ENCODE measurements around the gene CFAP210. TPM values are rescaled to one million over a fixed set of nuclear protein-coding genes. Genes with fewer than 3 reads are reported as not detected.

The CFAP210 gene
- total RNA-seq, 1 experiment from 2014 or later: not detected

GRCh38 chr2:169664978-169665930, 29.0 kb downstream of the CFAP210 start (continued):
- TF ChIP-seq POLR2AphosphoS5 (IDR thresholded peaks at IDR 0.05; ENCODE audit: low read depth, low read length) (no peak), ELF1 (IDR thresholded peaks at IDR 0.05; ENCODE audit: borderline replicate concordance, low read depth) (no peak), ZFX (IDR thresholded peaks at IDR 0.05) (no peak)

- BruUV-seq (replicated peaks): no TSS peak
- CTCF ChIA-PET: no interaction called here
- no peak for ATAC-seq
- H3K27me3 ChIP-seq (ENCODE audit: insufficient read depth, low read length): no peaks in the 10 kb centered on the region
- intact Hi-C loops (cut with micrococcal nuclease): no loop called here
- POLR2A ChIA-PET: no interaction called here
- H3K79me2 ChIP-seq (ENCODE audit: insufficient read depth, low read length): no peaks in the 10 kb centered on the region
- no peak overlapping the region for H3K27ac ChIP-seq (ENCODE audit: low read depth, low read length)
- no peak overlapping the region for H3K9ac ChIP-seq (ENCODE audit: low read length)
- H3K9me3 ChIP-seq (ENCODE audit: control insufficient read depth in 1 of 2, insufficient read depth in 1 of 2, low read depth in 1 of 2, low read length in 2 of 2): no peaks in the 10 kb centered on the region
- no peaks in the 10 kb centered on the region for H4K20me1 ChIP-seq (ENCODE audit: insufficient read depth)
- RAD21 ChIA-PET (ENCODE audit: low non-redundant PET in 1 of 2, low total read pairs in 2 of 2, uncharacterized antibody in 2 of 2, unreplicated experiment in 2 of 2): no interaction called here
- H3K4me3 ChIP-seq (replicated peaks in 1 of 2; ENCODE audit: low read depth in 1 of 2, low read length in 2 of 2): no peak overlapping the region
- no peak for TF ChIP-seq CTCF (IDR thresholded peaks at IDR 0.05 in 2 of 3, conservative IDR thresholded peaks at IDR 0.05 in 1 of 3; ENCODE audit: borderline replicate concordance in 1 of 3, insufficient read depth in 1 of 3, low read depth in 2 of 3, low read length in 2 of 3)
- TF ChIP-seq MAX (IDR thresholded peaks at IDR 0.05): no peak
- no peak for TF ChIP-seq EGR1 (IDR thresholded peaks at IDR 0.05; ENCODE audit: low read depth)
- TF ChIP-seq POLR2AphosphoS5 (IDR thresholded peaks at IDR 0.05; ENCODE audit: low read depth, low read length): no peak
- TF ChIP-seq REST (IDR thresholded peaks at IDR 0.05; ENCODE audit: low read depth): no peak
- no peak for TF ChIP-seq ATF3 (IDR thresholded peaks at IDR 0.05)
- no peak for TF ChIP-seq EZH2phosphoT487 (IDR thresholded peaks at IDR 0.05; ENCODE audit: borderline replicate concordance)
- TF ChIP-seq EZH2 (IDR thresholded peaks at IDR 0.05): no peak
- TF ChIP-seq RAD21 (IDR thresholded peaks at IDR 0.05; ENCODE audit: low read depth): no peak
- no peak for TF ChIP-seq ELF1 (IDR thresholded peaks at IDR 0.05; ENCODE audit: borderline replicate concordance, low read depth)
- no peak for TF ChIP-seq TCF7L2 (IDR thresholded peaks at IDR 0.05; ENCODE audit: borderline replicate concordance, extremely low read depth, insufficient read depth, insufficient read length)
- TF ChIP-seq POLR2A (IDR thresholded peaks at IDR 0.05; ENCODE audit: borderline replicate concordance, extremely low read depth, insufficient read depth, insufficient read length): no peak
- no peak for TF ChIP-seq ZFX (IDR thresholded peaks at IDR 0.05)
- TF ChIP-seq SP1 (IDR thresholded peaks at IDR 0.05; ENCODE audit: low read depth): no peak
- TF ChIP-seq CEBPB (IDR thresholded peaks at IDR 0.05; ENCODE audit: low read depth): no peak
- TF ChIP-seq SIN3A (IDR thresholded peaks at IDR 0.05; ENCODE audit: low read depth): no peak
- TF ChIP-seq JUND (IDR thresholded peaks at IDR 0.05): no peak
- H3K9me2 ChIP-seq (ENCODE audit: insufficient read depth): no peaks in the 10 kb centered on the region
- DNase-seq (ENCODE audit: low read depth, low spot score): no peak
- no peak overlapping the region for H2AFZ ChIP-seq (ENCODE audit: low read depth, low read length, poor library complexity, severe bottlenecking)
- no peaks in the 10 kb centered on the region for H3K36me3 ChIP-seq (ENCODE audit: control insufficient read depth in 1 of 2, insufficient read depth in 2 of 2, low read length in 2 of 2)
- H3K4me2 ChIP-seq (ENCODE audit: low read length): no peak overlapping the region
- no peaks in the 10 kb centered on the region for H3K4me1 ChIP-seq (ENCODE audit: control insufficient read depth in 1 of 2, insufficient read depth in 2 of 2, low read length in 2 of 2)
These were observed 29.6 kb downstream of the CFAP210 start for GRCh38 chr2:169664600-169664977.

All from HCT116 (cell line).